ENCODE measurements around the gene TNS1. TPM values are rescaled to one million over a fixed set of nuclear protein-coding genes. Genes with fewer than 3 reads are reported as not detected.

Gene TNS1
- total RNA-seq, 3 donors from 2014 or later (not counting 1 experiment from before 2014, with no cell fraction given), result 1.1 to 3.0 (median 2.1) TPM

- ATAC-seq (no peak), DNase-seq (no peak)
- H3K4me3 Mint-ChIP-seq, result no peak overlapping the region
- no peak overlapping the region for H3K27ac Mint-ChIP-seq
- intact Hi-C loops (cut with micrococcal nuclease), result no loop called here
- H3K27me3 ChIP-seq (ENCODE audit: control insufficient read depth, insufficient read depth, low read length), result no peaks in the 10 kb centered on the region
- H3K4me1 ChIP-seq (ENCODE audit: control insufficient read depth, insufficient read depth, low read length), result no peaks in the 10 kb centered on the region
- no peaks in the 10 kb centered on the region for H3K36me3 Mint-ChIP-seq
- no peak overlapping the region for H3K4me3 ChIP-seq (ENCODE audit: low read length)
- H3K4me1 Mint-ChIP-seq, result peaks cover 0 to 4% of the 10 kb centered on the region in 2 donors
- WGBS (ENCODE audit: insufficient coverage), result 71% methylated on average over 1 of the region's 3 CpGs
- TF ChIP-seq CTCF (IDR thresholded peaks at IDR 0.05), result no peak
- H3K9me3 ChIP-seq (ENCODE audit: control insufficient read depth, insufficient read depth, low read length), result no peaks in the 10 kb centered on the region
- no peaks in the 10 kb centered on the region for H3K36me3 ChIP-seq (ENCODE audit: control insufficient read depth, insufficient read depth, low read length)
- H3K9me3 Mint-ChIP-seq, result peaks cover 0 to 5% of the 10 kb centered on the region in 2 donors
- peaks cover 0 to 6% of the 10 kb centered on the region in 2 donors for H3K27me3 Mint-ChIP-seq (ENCODE audit: low read depth in 2 of 2)
- H3K27ac ChIP-seq (ENCODE audit: low read length), result no peak overlapping the region
Measured at GRCh38 chr2:217807025-217807424, 195.8 kb downstream of the TNS1 start.

- H3K9me3 ChIP-seq (ENCODE audit: control insufficient read depth, insufficient read depth, low read length), result no peaks in the 10 kb centered on the region
- H3K27ac ChIP-seq (ENCODE audit: low read length), result no peak overlapping the region
- intact Hi-C loops (cut with micrococcal nuclease), result no loop called here
- Mint-ChIP-seq H3K27me3 (ENCODE audit: low read depth in 2 of 2) (peaks cover 0 to 6% of the 10 kb centered on the region in 2 donors), H3K4me3 (no peak overlapping the region), H3K27ac (no peak overlapping the region), H3K4me1 (peaks cover 0 to 4% of the 10 kb centered on the region in 2 donors), H3K9me3 (peaks cover 0 to 5% of the 10 kb centered on the region in 2 donors), H3K36me3 (no peaks in the 10 kb centered on the region)
- DNase-seq (no peak), ATAC-seq (no peak)
- no peak overlapping the region for H3K4me3 ChIP-seq (ENCODE audit: low read length)
- no peak for TF ChIP-seq CTCF (IDR thresholded peaks at IDR 0.05)
- no peaks in the 10 kb centered on the region for H3K36me3 ChIP-seq (ENCODE audit: control insufficient read depth, insufficient read depth, low read length)
- H3K27me3 ChIP-seq (ENCODE audit: control insufficient read depth, insufficient read depth, low read length), result no peaks in the 10 kb centered on the region
- WGBS (ENCODE audit: insufficient coverage), result 82% methylated on average over 3 of the region's 3 CpGs
- H3K4me1 ChIP-seq (ENCODE audit: control insufficient read depth, insufficient read depth, low read length), result no peaks in the 10 kb centered on the region
Measured at GRCh38 chr2:217806482-217806765, 196.4 kb downstream of the TNS1 start.

GRCh38 chr2:217805668-217806481 lies 196.9 kb downstream of the TNS1 start:
- DNase-seq (no peak), ATAC-seq (no peak)
- H3K36me3 ChIP-seq (ENCODE audit: control insufficient read depth, insufficient read depth, low read length), result no peaks in the 10 kb centered on the region
- no peak overlapping the region for H3K27ac ChIP-seq (ENCODE audit: low read length)
- TF ChIP-seq CTCF (IDR thresholded peaks at IDR 0.05), result no peak
- Mint-ChIP-seq H3K4me3 (no peak overlapping the region), H3K36me3 (no peaks in the 10 kb centered on the region), H3K27me3 (ENCODE audit: low read depth in 2 of 2) (peaks cover 0 to 6% of the 10 kb centered on the region in 2 donors), H3K9me3 (peaks cover 0 to 5% of the 10 kb centered on the region in 2 donors), H3K4me1 (peaks cover 0 to 4% of the 10 kb centered on the region in 2 donors), H3K27ac (no peak overlapping the region)
- no peak overlapping the region for H3K4me3 ChIP-seq (ENCODE audit: low read length)
- no peaks in the 10 kb centered on the region for H3K27me3 ChIP-seq (ENCODE audit: control insufficient read depth, insufficient read depth, low read length)
- no peaks in the 10 kb centered on the region for H3K4me1 ChIP-seq (ENCODE audit: control insufficient read depth, insufficient read depth, low read length)
- H3K9me3 ChIP-seq (ENCODE audit: control insufficient read depth, insufficient read depth, low read length), result no peaks in the 10 kb centered on the region
- intact Hi-C loops (cut with micrococcal nuclease), result no loop called here
- WGBS (ENCODE audit: insufficient coverage), result 93% methylated on average over 8 of the region's 8 CpGs
